Kidney glomerular epithelial cell (primary cell): ENCODE results near the gene LRRK1.
"Not testable (repeated sequence)": the region's sequence is repeated elsewhere in the genome, so short reads cannot be mapped to it uniquely, and the experiment has no call there.

Source experiments
- DNase-seq: peaks from one replicate; lab custom pipeline; 2025; lab: John Stamatoyannopoulos, UW

Gene LRRK1

GRCh38 chr15:101070024-101070423 lies 150.9 kb downstream of the LRRK1 start:
- no peak for DNase-seq

- DNase-seq = peak; percentile 48
Measured at GRCh38 chr15:101070502-101071273, 151.5 kb downstream of the LRRK1 start.

GRCh38 chr15:101071651-101072050 lies 152.5 kb downstream of the LRRK1 start:
- DNase-seq = no peak

GRCh38 chr15:101072235-101072634 lies 153.1 kb downstream of the LRRK1 start:
- not testable (repeated sequence) for DNase-seq

GRCh38 chr15:101077806-101078668 lies 158.9 kb downstream of the LRRK1 start:
- not testable (repeated sequence) for DNase-seq

GRCh38 chr15:101078669-101079323 lies 159.6 kb downstream of the LRRK1 start:
- no peak for DNase-seq

- DNase-seq = no peak
Measured at GRCh38 chr15:101081900-101082299, 162.7 kb downstream of the LRRK1 start.

- no peak for DNase-seq
Measured at GRCh38 chr15:101083336-101084045, 164.3 kb downstream of the LRRK1 start.

- no peak for DNase-seq
Measured at GRCh38 chr15:101084801-101085200, 165.6 kb downstream of the LRRK1 start.

- no peak for DNase-seq
Measured at GRCh38 chr15:101085311-101085700, 166.1 kb downstream of the LRRK1 start.

- no peak for DNase-seq
Measured at GRCh38 chr15:101086394-101087171, 167.4 kb downstream of the LRRK1 start.

GRCh38 chr15:101087172-101087769 lies 168.1 kb downstream of the LRRK1 start:
- no peak for DNase-seq

GRCh38 chr15:101088271-101088670 lies 169.1 kb downstream of the LRRK1 start:
- DNase-seq = no peak

- peak; percentile 6 for DNase-seq
Measured at GRCh38 chr15:101088788-101089578, 169.8 kb downstream of the LRRK1 start.

GRCh38 chr15:101089579-101090427 lies 170.6 kb downstream of the LRRK1 start:
- DNase-seq = no peak

GRCh38 chr15:101090428-101090790 lies 171.3 kb downstream of the LRRK1 start:
- DNase-seq = no peak

GRCh38 chr15:101091080-101092017 lies 172.2 kb downstream of the LRRK1 start:
- DNase-seq = no peak
